Bronchial epithelial cell (primary cell): ENCODE measurements around the gene POLR3E. TPM values are rescaled to one million over a fixed set of nuclear protein-coding genes. Genes with fewer than 3 reads are reported as not detected.
A peak's percentile ranks its signal among the peaks of the same experiment; 100 is the strongest.

Experiments used
- DNase-seq: peaks from one replicate; pipeline ENCODE4 v3.0.0-alpha.2; 2010; ENCODE audit warnings: low read depth
- FAIRE-seq: peaks from 2 replicates; lab custom pipeline; 2011; peaks lifted over from hg19 to GRCh38; lab: Jason Lieb, UNC
- H3K27me3 ChIP-seq: 2 replicates; pipeline ENCODE4 v1.5.1; 2011; ENCODE audit warnings: low read length; ENCODE audit not compliant: control insufficient read depth, insufficient read depth
- H3K36me3 ChIP-seq: 2 replicates; pipeline ENCODE4 v1.5.1; 2011; ENCODE audit warnings: low read length; ENCODE audit not compliant: control insufficient read depth, insufficient read depth
- H3K4me3 ChIP-seq: 2 replicates; pipeline ENCODE4 v1.5.1; 2011; ENCODE audit warnings: mild to moderate bottlenecking, low read depth, low read length, control low read depth
- total RNA-seq: library from RNA; depleted of rRNA; stranded (reverse); fragments of >200 nt; gene quantifications from 2 replicates; pipeline ENCODE4 v1.2.1, GENCODE V29; 2014
- TF ChIP-seq, protein P1 (sequence below): IDR thresholded peaks from 2 replicates; pipeline ENCODE4 v1.5.1; 2011; ENCODE audit warnings: mild to moderate bottlenecking, moderate library complexity, low read length, control low read depth, inconsistent platforms; ENCODE audit not compliant: insufficient read depth, severe bottlenecking

Gene POLR3E
- total RNA-seq, 1 donor from 2014 or later: 60.3 TPM

GRCh38 chr16:22369221-22369811 is 72.1 kb downstream of the POLR3E start:
- TF ChIP-seq, protein P1, sequence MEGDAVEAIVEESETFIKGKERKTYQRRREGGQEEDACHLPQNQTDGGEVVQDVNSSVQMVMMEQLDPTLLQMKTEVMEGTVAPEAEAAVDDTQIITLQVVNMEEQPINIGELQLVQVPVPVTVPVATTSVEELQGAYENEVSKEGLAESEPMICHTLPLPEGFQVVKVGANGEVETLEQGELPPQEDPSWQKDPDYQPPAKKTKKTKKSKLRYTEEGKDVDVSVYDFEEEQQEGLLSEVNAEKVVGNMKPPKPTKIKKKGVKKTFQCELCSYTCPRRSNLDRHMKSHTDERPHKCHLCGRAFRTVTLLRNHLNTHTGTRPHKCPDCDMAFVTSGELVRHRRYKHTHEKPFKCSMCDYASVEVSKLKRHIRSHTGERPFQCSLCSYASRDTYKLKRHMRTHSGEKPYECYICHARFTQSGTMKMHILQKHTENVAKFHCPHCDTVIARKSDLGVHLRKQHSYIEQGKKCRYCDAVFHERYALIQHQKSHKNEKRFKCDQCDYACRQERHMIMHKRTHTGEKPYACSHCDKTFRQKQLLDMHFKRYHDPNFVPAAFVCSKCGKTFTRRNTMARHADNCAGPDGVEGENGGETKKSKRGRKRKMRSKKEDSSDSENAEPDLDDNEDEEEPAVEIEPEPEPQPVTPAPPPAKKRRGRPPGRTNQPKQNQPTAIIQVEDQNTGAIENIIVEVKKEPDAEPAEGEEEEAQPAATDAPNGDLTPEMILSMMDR: no peak
- DNase-seq (peak; percentile 69), FAIRE-seq (no peak)
- no peak overlapping the region for H3K4me3 ChIP-seq
- no peaks in the 10 kb centered on the region for H3K36me3 ChIP-seq
- H3K27me3 ChIP-seq: no peaks in the 10 kb centered on the region

GRCh38 chr16:22370038-22370820 is 73.0 kb downstream of the POLR3E start:
- Histone ChIP-seq H3K27me3 (no peaks in the 10 kb centered on the region), H3K36me3 (no peaks in the 10 kb centered on the region), H3K4me3 (no peak overlapping the region)
- TF ChIP-seq, protein P1: no peak
- no peak for DNase-seq
- FAIRE-seq: no peak

- no peak for FAIRE-seq
- Histone ChIP-seq H3K4me3 (peak overlapping the region; percentile 72), H3K36me3 (no peaks in the 10 kb centered on the region), H3K27me3 (no peaks in the 10 kb centered on the region)
- no peak for DNase-seq
- TF ChIP-seq, protein P1: no peak
These were observed 75.9 kb downstream of the POLR3E start for GRCh38 chr16:22372882-22373661.

DNA sequence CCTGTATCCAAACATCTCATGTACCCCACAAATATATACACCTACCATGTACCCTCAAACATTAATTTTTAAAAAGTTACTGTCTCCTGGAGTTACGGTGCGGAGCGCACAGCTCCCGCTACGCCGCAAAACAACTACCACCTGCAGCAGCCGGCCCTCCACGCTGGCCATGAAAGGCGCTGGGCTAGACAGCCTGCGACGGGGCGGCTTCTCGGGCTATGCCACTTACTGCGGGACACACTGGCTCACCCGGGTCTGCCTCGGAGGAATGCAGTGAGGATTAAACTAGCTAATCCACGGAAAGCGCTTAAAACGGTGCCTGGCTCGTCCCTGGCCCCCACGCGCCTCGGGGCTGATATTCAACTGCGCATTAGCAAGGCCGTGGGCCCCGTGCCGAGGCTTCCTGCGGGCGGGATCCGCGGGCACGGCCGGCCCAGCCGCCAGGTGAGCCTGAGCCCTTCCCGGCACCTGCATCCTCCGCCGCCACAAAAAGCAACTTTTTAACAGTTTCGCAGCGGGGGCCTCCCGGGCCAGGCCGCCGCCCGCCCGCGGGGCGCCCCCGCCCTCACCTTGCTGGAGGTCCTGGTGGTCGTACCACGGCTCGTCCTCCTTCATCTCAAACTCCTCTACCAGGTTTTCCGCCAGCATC is 76.6 kb downstream of the POLR3E start:
- FAIRE-seq: no peak
- Histone ChIP-seq H3K27me3 (no peaks in the 10 kb centered on the region), H3K36me3 (no peaks in the 10 kb centered on the region), H3K4me3 (peak overlapping the region; percentile 72)
- DNase-seq: no peak
- TF ChIP-seq, protein P1: no peak

- DNase-seq (peak; percentile 91), FAIRE-seq (no peak)
- Histone ChIP-seq H3K4me3 (peak within 1 kb of the TSS; percentile 72), H3K36me3 (no peaks in the 10 kb centered on the region), H3K27me3 (no peaks in the 10 kb centered on the region)
- TF ChIP-seq, protein P1: no peak
These were observed 77.3 kb downstream of the POLR3E start, which contains the start of gene CDR2 for GRCh38 chr16:22374311-22375116. Gene CDR2, minus strand, starts transcription at chr16:22374619. Its CDS starts 310 bp downstream, at chr16:22374309.
